IMR-90 (cell line): ENCODE results near the gene ADD2. TPM values are rescaled to one million over a fixed set of nuclear protein-coding genes. Genes with fewer than 3 reads are reported as not detected.

Experiments
- ATAC-seq: fragments of 200-7000 bp; cut with Tn5 transposase; 2 replicates; pipeline ENCODE4 v1.9.1; 2020; ENCODE audit warnings: low read depth, mild to moderate bottlenecking, moderate library complexity
- BruUV-seq: library from RNA; stranded (reverse); fragments of 400-500 nt; replicated peaks from 2 replicates; lab custom pipeline; 2021; lab: Mats Ljungman, UMichigan
- CTCF ChIA-PET: fragments of 300-600 bp; formaldehyde crosslinking; extraction: SDS; loops from one replicate; lab custom pipeline; 2021; ENCODE audit warnings: antibody characterized with exemption; lab: Yijun Ruan, JAX
- POLR2A ChIA-PET: fragments of 300-600 bp; sonication (Branson Sonifier 250); formaldehyde crosslinking; loops from one replicate; lab custom pipeline; 2022; ENCODE audit warnings: antibody characterized with exemption; ENCODE audit not compliant: unreplicated experiment; lab: Charles Lee
- DNase-seq: peaks from one replicate; pipeline ENCODE4 v3.0.0; 2013
- H2AFZ ChIP-seq: replicated peaks from 2 replicates; pipeline ENCODE3; 2013; ENCODE audit warnings: low read length, mild to moderate bottlenecking; ENCODE audit not compliant: poor library complexity
- H2AK5ac ChIP-seq: 2 replicates; pipeline ENCODE4 v1.6.1; 2013; ENCODE audit warnings: low read depth, low read length, inconsistent platforms
- H2AK9ac ChIP-seq: replicated peaks from 2 replicates; pipeline ENCODE3; 2013; ENCODE audit warnings: mild to moderate bottlenecking, low read depth, low read length, moderate library complexity; ENCODE audit not compliant: poor library complexity
- H2BK120ac ChIP-seq: 2 replicates; pipeline ENCODE4 v1.6.1; 2013; ENCODE audit warnings: low read depth, low read length, inconsistent platforms
- H2BK15ac ChIP-seq: 3 replicates; pipeline ENCODE4 v1.6.1; 2013; ENCODE audit warnings: low read depth, low read length, inconsistent platforms
- H2BK20ac ChIP-seq: 2 replicates; pipeline ENCODE4 v1.6.1; 2013; ENCODE audit warnings: low read depth, mild to moderate bottlenecking, inconsistent platforms, low read length, moderate library complexity
- H2BK5ac ChIP-seq: 2 replicates; pipeline ENCODE4 v1.6.1; 2013; ENCODE audit warnings: mild to moderate bottlenecking, low read depth, low read length, inconsistent platforms; ENCODE audit not compliant: poor library complexity, severe bottlenecking
- H3K14ac ChIP-seq: replicated peaks from 2 replicates; pipeline ENCODE4 v1.6.1; 2013; ENCODE audit warnings: low read depth, low read length, inconsistent platforms
- H3K18ac ChIP-seq: 2 replicates; pipeline ENCODE4 v1.6.1; 2013; ENCODE audit warnings: low read depth, low read length, control low read depth
- H3K23ac ChIP-seq: 2 replicates; pipeline ENCODE4 v1.6.1; 2013; ENCODE audit warnings: low read depth, low read length, inconsistent platforms
- H3K27ac ChIP-seq: 2 replicates; pipeline ENCODE4 v1.5.1; 2013; ENCODE audit warnings: mild to moderate bottlenecking, control low read depth, low read length; ENCODE audit not compliant: insufficient read depth
- H3K27me3 ChIP-seq: 2 replicates; pipeline ENCODE4 v1.6.1; 2013; ENCODE audit warnings: low read length; ENCODE audit not compliant: control insufficient read depth, insufficient read depth
- H3K36me3 ChIP-seq: 2 replicates; pipeline ENCODE4 v1.6.1; 2013; ENCODE audit warnings: low read length, mixed read lengths; ENCODE audit not compliant: control insufficient read depth, insufficient read depth
- H3K4ac ChIP-seq: 2 replicates; pipeline ENCODE4 v1.6.1; 2013; ENCODE audit warnings: low read depth, low read length, inconsistent platforms
- H3K4me1 ChIP-seq: 2 replicates; pipeline ENCODE4 v1.6.1; 2013; ENCODE audit warnings: low read length, mixed read lengths; ENCODE audit not compliant: control insufficient read depth, insufficient read depth
- H3K4me2 ChIP-seq: 2 replicates; pipeline ENCODE4 v1.6.1; 2013; ENCODE audit warnings: low read depth, mild to moderate bottlenecking, control low read depth, low read length, moderate library complexity
- H3K4me3 ChIP-seq: 2 replicates; pipeline ENCODE4 v1.5.1; 2013; ENCODE audit warnings: low read depth, mild to moderate bottlenecking, control low read depth, low read length, moderate library complexity; ENCODE audit not compliant: insufficient read depth
- H3K56ac ChIP-seq: 2 replicates; pipeline ENCODE4 v1.6.1; 2013; ENCODE audit warnings: low read length, inconsistent platforms; ENCODE audit not compliant: insufficient read depth; ENCODE audit errors: extremely low read depth
- H3K79me1 ChIP-seq, 2 experiments: 2 replicates each; pipeline ENCODE4 v1.6.1; 2013; ENCODE audit warnings: low read length in 2 of 2, inconsistent platforms in 1 of 2, low read depth in 1 of 2
- H3K9ac ChIP-seq: 2 replicates; pipeline ENCODE4 v1.6.1; 2013; ENCODE audit warnings: low read depth, low read length, control low read depth
- H3K9me1 ChIP-seq: 2 replicates; pipeline ENCODE4 v1.6.1; 2013; ENCODE audit warnings: low read length, inconsistent platforms; ENCODE audit not compliant: insufficient read depth
- H3K9me3 ChIP-seq: 2 replicates; pipeline ENCODE4 v1.6.1; 2013; ENCODE audit warnings: low read length; ENCODE audit not compliant: control insufficient read depth, insufficient read depth
- H4K20me1 ChIP-seq: 2 replicates; pipeline ENCODE4 v1.6.1; 2013; ENCODE audit warnings: low read length, inconsistent platforms; ENCODE audit not compliant: insufficient read depth
- H4K5ac ChIP-seq: 2 replicates; pipeline ENCODE4 v1.6.1; 2013; ENCODE audit warnings: mild to moderate bottlenecking, low read depth, low read length, control low read depth
- H4K8ac ChIP-seq, 2 experiments: 2 replicates each; pipeline ENCODE4 v1.6.1; 2013; ENCODE audit warnings: low read depth in 2 of 2, low read length in 2 of 2, control low read depth in 1 of 2, inconsistent platforms in 1 of 2
- H4K91ac ChIP-seq: 2 replicates; pipeline ENCODE4 v1.6.1; 2013; ENCODE audit warnings: low read depth, low read length, inconsistent platforms; ENCODE audit not compliant: insufficient read depth
- BHLHE40 ChIP-seq: fragments of 150-350 bp; IDR thresholded peaks from 2 replicates; pipeline ENCODE4 v1.6.1; 2016; ENCODE audit warnings: mild to moderate bottlenecking, low read depth, low read length
- ELK1 ChIP-seq: fragments of 150-350 bp; IDR thresholded peaks from 2 replicates; pipeline ENCODE4 v1.6.1; 2016; ENCODE audit warnings: low read depth, mild to moderate bottlenecking, low read length, moderate library complexity, borderline replicate concordance
- FOS ChIP-seq: fragments of 150-350 bp; IDR thresholded peaks from 2 replicates; pipeline ENCODE4 v1.6.1; 2016; ENCODE audit warnings: low read depth, low read length
- MAFK ChIP-seq: IDR thresholded peaks from 2 replicates; pipeline ENCODE4 v1.6.1; 2012; ENCODE audit warnings: low read depth, low read length, improper control_type of control experiment
- MAZ ChIP-seq: IDR thresholded peaks from 2 replicates; pipeline ENCODE4 v1.6.1; 2012; ENCODE audit warnings: low read depth, mild to moderate bottlenecking, low read length, improper control_type of control experiment, moderate library complexity, borderline replicate concordance
- MXI1 ChIP-seq: IDR thresholded peaks from 2 replicates; pipeline ENCODE4 v1.6.1; 2012; ENCODE audit warnings: low read depth, mild to moderate bottlenecking, low read length, moderate library complexity, borderline replicate concordance
- NFE2L2 ChIP-seq: fragments of 150-350 bp; IDR thresholded peaks from 2 replicates; pipeline ENCODE4 v1.6.1; 2016; ENCODE audit warnings: low read depth, mild to moderate bottlenecking, low read length
- POLR2A ChIP-seq: IDR thresholded peaks from 2 replicates; pipeline ENCODE4 v1.6.1; 2012; ENCODE audit warnings: mild to moderate bottlenecking, low read depth, low read length
- RCOR1 ChIP-seq: IDR thresholded peaks from 2 replicates; pipeline ENCODE4 v1.6.1; 2012; ENCODE audit warnings: mild to moderate bottlenecking, low read length, improper control_type of control experiment; ENCODE audit not compliant: insufficient replicate concordance
- RFX5 ChIP-seq: IDR thresholded peaks from 2 replicates; pipeline ENCODE4 v1.8.0; 2012; ENCODE audit warnings: low read depth, mild to moderate bottlenecking, low read length, moderate library complexity
- USF2 ChIP-seq: fragments of 150-350 bp; IDR thresholded peaks from 2 replicates; pipeline ENCODE4 v1.6.1; 2017; ENCODE audit warnings: mild to moderate bottlenecking, antibody characterized with exemption, low read length, low read depth
- dilution Hi-C: fragments of 300-500 bp; cut with HindIII; formaldehyde crosslinking; loops from one replicate; pipeline ENCODE4 v1.14.3; 2018; ENCODE audit warnings: low sequenced_read_pairs; ENCODE audit not compliant: unreplicated experiment
- in situ Hi-C: fragments of 300-500 bp; cut with MboI; formaldehyde crosslinking; loops from 3 replicates; pipeline ENCODE4 v1.14.3; 2019; ENCODE audit warnings: low sequenced_read_pairs, inconsistent platforms, mixed read lengths
- intact Hi-C: fragments of 100-400 bp; cut with micrococcal nuclease; formaldehyde crosslinking; loops from 2 replicates; pipeline ENCODE4 v1.10.0; 2022
- polyA plus RNA-seq, 3 experiments: library from polyadenylated mRNA; depleted of rRNA; stranded (reverse); fragments of >200 nt; gene quantifications; 2 replicates each; pipeline ENCODE4 v1.2.3, GENCODE V29; 2012; ENCODE audit warnings: low replicate concordance in 1 of 3
- total RNA-seq: library from RNA; depleted of rRNA; stranded (reverse); fragments of >200 nt; gene quantifications from 2 replicates; pipeline ENCODE4 v1.2.3, GENCODE V29; 2012

Gene ADD2
- total and polyA plus RNA-seq, 2 of the 4 experiments (the other 2 are of a cell fraction): not detected

GRCh38 chr2:70753031-70753430, 15.0 kb downstream of the ADD2 start:
- Histone ChIP-seq H3K79me1 (no peaks in the 10 kb centered on the region), H4K20me1 (no peaks in the 10 kb centered on the region), H2AK5ac (no peak overlapping the region), H3K4ac (no peak overlapping the region), H4K91ac (no peak overlapping the region), H2BK5ac (no peak overlapping the region), H2AK9ac (no peak overlapping the region), H3K23ac (no peak overlapping the region), H2BK120ac (no peak overlapping the region), H3K4me1 (no peaks in the 10 kb centered on the region), H3K9ac (no peak overlapping the region), H3K4me2 (no peak overlapping the region), H2BK20ac (no peak overlapping the region), H3K36me3 (no peaks in the 10 kb centered on the region), H3K56ac (no peak overlapping the region), H3K18ac (no peak overlapping the region), H2AFZ (no peak overlapping the region), H4K8ac (no peak overlapping the region), H3K27ac (no peak overlapping the region), H3K9me1 (no peaks in the 10 kb centered on the region), H3K27me3 (no peaks in the 10 kb centered on the region), H4K5ac (no peak overlapping the region), H3K14ac (no peak overlapping the region), H3K4me3 (no peak overlapping the region), H2BK15ac (no peak overlapping the region), H3K9me3 (no peaks in the 10 kb centered on the region)
- in situ Hi-C loops: no loop called here
- no TSS peak for BruUV-seq
- intact Hi-C loops: no loop called here
- ChIA-PET POLR2A (no interaction called here), CTCF (no interaction called here)
- dilution Hi-C loops: no loop called here
- ATAC-seq (no peak), DNase-seq (no peak)
- TF ChIP-seq BHLHE40 (no peak), FOS (no peak), MAFK (no peak), NFE2L2 (no peak), USF2 (no peak), MXI1 (no peak), ELK1 (no peak), RCOR1 (no peak), POLR2A (no peak), RFX5 (no peak), MAZ (no peak)
